SK-N-SH treated with all-trans-retinoic acid at 6 μM for 48 hours (cell line): Measurements from ENCODE around the gene FARS2.

ENCODE experiments used
- ATAC-seq: fragments of 200-7000 bp; cut with Tn5 transposase; 3 replicates; pipeline ENCODE4 v1.9.1; 2020; ENCODE audit warnings: mild to moderate bottlenecking, moderate library complexity
- ARNTL ChIP-seq: fragments of 450-650 bp; formaldehyde crosslinking; IDR thresholded peaks from 2 replicates; pipeline ENCODE4 v1.5.0; 2020; ENCODE audit warnings: low read depth, mild to moderate bottlenecking, moderate library complexity, borderline replicate concordance
- BACH2 ChIP-seq: fragments of 250-450 bp; sonication (Bioruptor Pico); IDR thresholded peaks from 2 replicates; pipeline ENCODE4 v1.9.0; 2021; ENCODE audit warnings: mild to moderate bottlenecking, borderline replicate concordance
- CSDC2 ChIP-seq: fragments of 250-450 bp; sonication (Bioruptor Pico); IDR thresholded peaks from 2 replicates; pipeline ENCODE4 v1.5.0; 2020; ENCODE audit warnings: mild to moderate bottlenecking, moderate library complexity
- ESRRG ChIP-seq: fragments of 250-450 bp; sonication (Bioruptor Pico); IDR thresholded peaks from 2 replicates; pipeline ENCODE4 v1.6.1; 2021; ENCODE audit warnings: mild to moderate bottlenecking
- OSR1 ChIP-seq: fragments of 250-450 bp; sonication (Bioruptor Pico); IDR thresholded peaks from 2 replicates; pipeline ENCODE4 v1.8.0; 2022; ENCODE audit warnings: moderate library complexity, mild to moderate bottlenecking, inconsistent platforms
- PATZ1 ChIP-seq: fragments of 250-450 bp; sonication (Bioruptor Pico); IDR thresholded peaks from 2 replicates; pipeline ENCODE4 v1.8.0; 2020; ENCODE audit warnings: mild to moderate bottlenecking, moderate library complexity, borderline replicate concordance
- RARB ChIP-seq: fragments of 250-450 bp; sonication (Bioruptor Pico); IDR thresholded peaks from 2 replicates; pipeline ENCODE4 v1.8.0; 2021; ENCODE audit warnings: mild to moderate bottlenecking, moderate library complexity
- TCF4 ChIP-seq: fragments of 250-450 bp; sonication (Bioruptor Pico); IDR thresholded peaks from 2 replicates; pipeline ENCODE4 v1.8.0; 2021; ENCODE audit warnings: mild to moderate bottlenecking, moderate library complexity, borderline replicate concordance
- TOX ChIP-seq: fragments of 250-450 bp; sonication (Bioruptor Pico); IDR thresholded peaks from 2 replicates; pipeline ENCODE4 v1.8.0; 2021; ENCODE audit warnings: mild to moderate bottlenecking, moderate library complexity, borderline replicate concordance
- ZC3H10 ChIP-seq: fragments of 250-450 bp; sonication (Bioruptor Pico); IDR thresholded peaks from 2 replicates; pipeline ENCODE4 v1.5.1; 2021; ENCODE audit warnings: mild to moderate bottlenecking, moderate library complexity
- ZFP3 ChIP-seq: fragments of 250-450 bp; sonication (Bioruptor Pico); IDR thresholded peaks from 2 replicates; pipeline ENCODE4 v1.5.0; 2020; ENCODE audit warnings: mild to moderate bottlenecking, moderate library complexity
- ZFP30 ChIP-seq: fragments of 450-650 bp; formaldehyde crosslinking; IDR thresholded peaks from 2 replicates; pipeline ENCODE4 v1.5.0; 2022; ENCODE audit warnings: mild to moderate bottlenecking, moderate library complexity
- ZNF565 ChIP-seq: fragments of 450-650 bp; formaldehyde crosslinking; conservative IDR thresholded peaks from 2 replicates; pipeline ENCODE4 v1.5.0; 2020; ENCODE audit warnings: low read depth, mild to moderate bottlenecking, moderate library complexity
- ZNF70 ChIP-seq: fragments of 450-650 bp; formaldehyde crosslinking; IDR thresholded peaks from 2 replicates; pipeline ENCODE4 v1.5.0; 2020; ENCODE audit warnings: mild to moderate bottlenecking, moderate library complexity
- ZNF8 ChIP-seq: fragments of 450-650 bp; formaldehyde crosslinking; IDR thresholded peaks from 2 replicates; pipeline ENCODE4 v1.5.0; 2020; ENCODE audit warnings: mild to moderate bottlenecking, moderate library complexity
- TF ChIP-seq, protein P1 (sequence below): fragments of 250-450 bp; sonication (Bioruptor Pico); IDR thresholded peaks from 2 replicates; pipeline ENCODE4 v1.5.0; 2020; ENCODE audit warnings: mild to moderate bottlenecking, moderate library complexity
- TF ChIP-seq, protein P2 (sequence below): fragments of 250-450 bp; sonication (Bioruptor Pico); IDR thresholded peaks from 2 replicates; pipeline ENCODE4 v1.8.0; 2021; ENCODE audit warnings: low read depth, mild to moderate bottlenecking, moderate library complexity, borderline replicate concordance
- TF ChIP-seq, protein P3 (sequence below): fragments of 250-450 bp; sonication (Bioruptor Pico); IDR thresholded peaks from 2 replicates; pipeline ENCODE4 v1.5.1; 2021; ENCODE audit warnings: mild to moderate bottlenecking, moderate library complexity

The FARS2 gene

DNA sequence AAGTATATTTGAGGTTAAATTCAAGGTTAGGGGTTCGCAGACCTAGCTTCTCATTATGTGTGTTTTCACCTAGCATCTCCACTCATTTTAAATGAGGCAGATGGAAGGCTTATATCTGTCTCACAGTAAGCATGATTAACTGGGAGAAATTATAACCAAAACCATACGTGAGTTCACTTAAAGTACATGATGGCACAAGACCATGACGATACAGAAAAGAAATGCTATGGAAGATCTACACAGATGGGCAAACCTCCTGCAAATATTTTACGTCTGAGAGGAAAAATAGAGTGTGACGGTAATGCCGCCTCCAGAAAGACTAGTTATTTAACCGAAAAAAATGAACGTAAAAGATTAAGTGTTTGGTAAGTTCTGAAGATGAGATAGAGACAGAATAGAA, 337.8 kb downstream of the FARS2 start:
- ATAC-seq: peak; percentile 86

DNA sequence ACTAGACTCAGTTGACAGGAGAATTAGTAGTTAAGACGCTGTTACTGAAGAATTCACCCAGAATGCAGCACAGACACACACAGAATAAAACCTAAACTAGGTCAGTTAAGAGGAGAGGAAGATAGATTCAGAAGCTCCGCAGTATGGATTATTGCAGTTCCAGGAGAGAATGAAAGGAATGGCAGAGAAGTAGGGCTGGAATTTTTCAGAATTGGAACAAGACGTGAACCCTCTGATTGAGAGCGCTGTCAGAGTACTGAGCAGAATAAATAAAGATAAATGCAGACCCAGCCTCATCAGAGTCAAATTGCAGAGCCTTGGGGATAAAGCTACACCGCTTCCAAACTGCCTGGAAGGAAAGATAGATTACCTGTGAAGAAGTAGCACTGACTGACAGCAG, 344.6 kb downstream of the FARS2 start:
- no peak for ATAC-seq
- TF ChIP-seq ZNF565 (no peak), CSDC2 (CRISPR knock-in tag) (no peak), RARB (CRISPR knock-in tag) (no peak)

More for the DNA sequence above, 337.8 kb downstream of the FARS2 start:
- TF ChIP-seq ARNTL (CRISPR knock-in tag) (no peak), TCF4 (CRISPR knock-in tag) (peak; percentile 56; the same call in 1 of the 2 replicates)

- no peak for ATAC-seq
- TF ChIP-seq RARB (CRISPR knock-in tag) (no peak), ZC3H10 (CRISPR knock-in tag) (no peak), ZNF8 (CRISPR knock-in tag) (no peak), ARNTL (CRISPR knock-in tag) (no peak), ZNF70 (CRISPR knock-in tag) (no peak), TCF4 (CRISPR knock-in tag) (no peak)
- TF ChIP-seq, protein P1, sequence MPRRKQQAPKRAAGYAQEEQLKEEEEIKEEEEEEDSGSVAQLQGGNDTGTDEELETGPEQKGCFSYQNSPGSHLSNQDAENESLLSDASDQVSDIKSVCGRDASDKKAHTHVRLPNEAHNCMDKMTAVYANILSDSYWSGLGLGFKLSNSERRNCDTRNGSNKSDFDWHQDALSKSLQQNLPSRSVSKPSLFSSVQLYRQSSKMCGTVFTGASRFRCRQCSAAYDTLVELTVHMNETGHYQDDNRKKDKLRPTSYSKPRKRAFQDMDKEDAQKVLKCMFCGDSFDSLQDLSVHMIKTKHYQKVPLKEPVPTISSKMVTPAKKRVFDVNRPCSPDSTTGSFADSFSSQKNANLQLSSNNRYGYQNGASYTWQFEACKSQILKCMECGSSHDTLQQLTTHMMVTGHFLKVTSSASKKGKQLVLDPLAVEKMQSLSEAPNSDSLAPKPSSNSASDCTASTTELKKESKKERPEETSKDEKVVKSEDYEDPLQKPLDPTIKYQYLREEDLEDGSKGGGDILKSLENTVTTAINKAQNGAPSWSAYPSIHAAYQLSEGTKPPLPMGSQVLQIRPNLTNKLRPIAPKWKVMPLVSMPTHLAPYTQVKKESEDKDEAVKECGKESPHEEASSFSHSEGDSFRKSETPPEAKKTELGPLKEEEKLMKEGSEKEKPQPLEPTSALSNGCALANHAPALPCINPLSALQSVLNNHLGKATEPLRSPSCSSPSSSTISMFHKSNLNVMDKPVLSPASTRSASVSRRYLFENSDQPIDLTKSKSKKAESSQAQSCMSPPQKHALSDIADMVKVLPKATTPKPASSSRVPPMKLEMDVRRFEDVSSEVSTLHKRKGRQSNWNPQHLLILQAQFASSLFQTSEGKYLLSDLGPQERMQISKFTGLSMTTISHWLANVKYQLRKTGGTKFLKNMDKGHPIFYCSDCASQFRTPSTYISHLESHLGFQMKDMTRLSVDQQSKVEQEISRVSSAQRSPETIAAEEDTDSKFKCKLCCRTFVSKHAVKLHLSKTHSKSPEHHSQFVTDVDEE (CRISPR knock-in tag): no peak
These were observed 345.2 kb downstream of the FARS2 start for GRCh38 chr6:5606546-5606945.

- TF ChIP-seq ESRRG (CRISPR knock-in tag): no peak
- TF ChIP-seq OSR1 (CRISPR knock-in tag): no peak
- no peak for TF ChIP-seq ZFP3 (CRISPR knock-in tag)
- TF ChIP-seq CSDC2 (CRISPR knock-in tag): no peak
- no peak for TF ChIP-seq TCF4 (CRISPR knock-in tag)
- no peak for TF ChIP-seq TOX (CRISPR knock-in tag)
- TF ChIP-seq RARB (CRISPR knock-in tag): no peak
- TF ChIP-seq ZFP30 (CRISPR knock-in tag): no peak
- TF ChIP-seq, protein P1 (CRISPR knock-in tag): no peak
- no peak for TF ChIP-seq PATZ1
- TF ChIP-seq, protein P2, sequence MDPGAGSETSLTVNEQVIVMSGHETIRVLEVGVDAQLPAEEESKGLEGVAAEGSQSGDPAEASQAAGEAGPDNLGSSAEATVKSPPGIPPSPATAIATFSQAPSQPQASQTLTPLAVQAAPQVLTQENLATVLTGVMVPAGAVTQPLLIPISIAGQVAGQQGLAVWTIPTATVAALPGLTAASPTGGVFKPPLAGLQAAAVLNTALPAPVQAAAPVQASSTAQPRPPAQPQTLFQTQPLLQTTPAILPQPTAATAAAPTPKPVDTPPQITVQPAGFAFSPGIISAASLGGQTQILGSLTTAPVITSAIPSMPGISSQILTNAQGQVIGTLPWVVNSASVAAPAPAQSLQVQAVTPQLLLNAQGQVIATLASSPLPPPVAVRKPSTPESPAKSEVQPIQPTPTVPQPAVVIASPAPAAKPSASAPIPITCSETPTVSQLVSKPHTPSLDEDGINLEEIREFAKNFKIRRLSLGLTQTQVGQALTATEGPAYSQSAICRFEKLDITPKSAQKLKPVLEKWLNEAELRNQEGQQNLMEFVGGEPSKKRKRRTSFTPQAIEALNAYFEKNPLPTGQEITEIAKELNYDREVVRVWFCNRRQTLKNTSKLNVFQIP (CRISPR knock-in tag): no peak
- TF ChIP-seq BACH2 (CRISPR knock-in tag): no peak
- TF ChIP-seq ZNF565: no peak
- TF ChIP-seq ZC3H10 (CRISPR knock-in tag): no peak
- TF ChIP-seq, protein P3, sequence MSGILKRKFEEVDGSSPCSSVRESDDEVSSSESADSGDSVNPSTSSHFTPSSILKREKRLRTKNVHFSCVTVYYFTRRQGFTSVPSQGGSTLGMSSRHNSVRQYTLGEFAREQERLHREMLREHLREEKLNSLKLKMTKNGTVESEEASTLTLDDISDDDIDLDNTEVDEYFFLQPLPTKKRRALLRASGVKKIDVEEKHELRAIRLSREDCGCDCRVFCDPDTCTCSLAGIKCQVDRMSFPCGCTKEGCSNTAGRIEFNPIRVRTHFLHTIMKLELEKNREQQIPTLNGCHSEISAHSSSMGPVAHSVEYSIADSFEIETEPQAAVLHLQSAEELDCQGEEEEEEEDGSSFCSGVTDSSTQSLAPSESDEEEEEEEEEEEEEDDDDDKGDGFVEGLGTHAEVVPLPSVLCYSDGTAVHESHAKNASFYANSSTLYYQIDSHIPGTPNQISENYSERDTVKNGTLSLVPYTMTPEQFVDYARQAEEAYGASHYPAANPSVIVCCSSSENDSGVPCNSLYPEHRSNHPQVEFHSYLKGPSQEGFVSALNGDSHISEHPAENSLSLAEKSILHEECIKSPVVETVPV (CRISPR knock-in tag): no peak
- no peak for ATAC-seq
These were observed 349.3 kb downstream of the FARS2 start for GRCh38 chr6:5610640-5611039.
